HUES6 (cell line): ENCODE measurements around the gene NCAM2.

ENCODE experiments used
- H3K27ac ChIP-seq: 2 replicates; pipeline ENCODE4 v1.7.0; 2013; ENCODE audit warnings: low read depth, mild to moderate bottlenecking, low read length, inconsistent platforms
- H3K27me3 ChIP-seq: 2 replicates; pipeline ENCODE4 v1.6.1; 2013; ENCODE audit warnings: low read length; ENCODE audit not compliant: control insufficient read depth, insufficient read depth
- H3K36me3 ChIP-seq: 2 replicates; pipeline ENCODE4 v1.6.1; 2013; ENCODE audit warnings: low read length; ENCODE audit not compliant: control insufficient read depth, insufficient read depth
- H3K4me1 ChIP-seq: 2 replicates; pipeline ENCODE4 v1.6.1; 2013; ENCODE audit warnings: low read length; ENCODE audit not compliant: control insufficient read depth, insufficient read depth
- H3K4me3 ChIP-seq: 2 replicates; pipeline ENCODE4 v1.5.1; 2013; ENCODE audit warnings: low read depth, low read length
- H3K9ac ChIP-seq: one replicate; pipeline ENCODE4 v1.6.1; 2013; ENCODE audit warnings: mild to moderate bottlenecking, low read length
- H3K9me3 ChIP-seq: 2 replicates; pipeline ENCODE4 v1.6.1; 2013; ENCODE audit warnings: low read depth, low read length; ENCODE audit not compliant: control insufficient read depth, insufficient read depth

NCAM2 gene

DNA sequence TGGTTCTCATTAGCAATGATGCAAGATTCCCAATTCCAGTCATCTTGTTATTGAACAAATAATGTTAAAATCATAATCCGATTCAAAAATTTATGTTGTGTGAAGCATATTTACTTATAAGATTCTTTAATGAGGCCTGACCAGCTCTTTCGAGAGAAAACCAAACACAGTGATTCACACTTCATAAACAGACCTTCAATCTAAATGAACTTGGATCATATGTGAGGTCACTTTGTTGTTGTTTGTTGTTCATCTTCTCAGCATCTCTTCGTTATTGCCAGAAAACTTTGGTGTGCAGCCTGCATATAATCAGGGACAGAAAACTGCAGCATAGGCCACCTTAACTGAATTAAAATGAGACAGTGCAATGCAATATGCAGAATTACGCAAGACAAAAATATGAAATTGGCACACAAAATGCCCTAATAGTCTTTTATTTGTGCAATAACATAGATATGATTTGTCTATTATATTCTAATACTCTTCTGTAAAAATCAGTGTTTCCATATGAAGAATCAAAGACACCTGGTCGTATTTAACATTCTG, 30.1 kb downstream of the NCAM2 start:
- peaks cover 4% of the 10 kb centered on the region; the same call in 1 of the 2 replicates for H3K4me1 ChIP-seq
- no peak overlapping the region for H3K9ac ChIP-seq
- H3K27ac ChIP-seq, result no peak overlapping the region
- H3K36me3 ChIP-seq, result no peaks in the 10 kb centered on the region
- H3K4me3 ChIP-seq, result no peak overlapping the region
- no peaks in the 10 kb centered on the region for H3K9me3 ChIP-seq
- H3K27me3 ChIP-seq, result no peaks in the 10 kb centered on the region

DNA sequence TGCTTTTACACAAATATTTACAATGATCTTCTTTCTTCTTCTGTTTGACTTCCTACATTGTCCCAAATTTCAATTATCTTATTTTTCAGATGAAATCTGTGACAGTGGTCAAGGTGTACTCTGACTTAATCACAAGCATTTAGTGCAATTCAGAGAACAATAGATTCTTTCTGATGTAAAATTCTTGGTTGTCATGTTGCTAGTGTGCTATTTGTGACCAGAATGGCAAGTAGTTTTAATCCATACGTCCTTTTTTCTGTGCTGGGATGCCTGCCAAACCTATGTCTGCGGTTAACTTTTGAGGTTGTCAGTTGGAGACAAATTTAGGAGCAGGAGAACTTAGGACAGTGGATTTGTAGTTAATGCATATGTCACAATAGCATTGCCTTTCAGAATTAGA, 31.0 kb downstream of the NCAM2 start:
- Histone ChIP-seq H3K27me3 (no peaks in the 10 kb centered on the region), H3K4me1 (peaks cover 4% of the 10 kb centered on the region; the same call in 1 of the 2 replicates), H3K36me3 (no peaks in the 10 kb centered on the region), H3K4me3 (no peak overlapping the region), H3K9me3 (no peaks in the 10 kb centered on the region), H3K9ac (no peak overlapping the region), H3K27ac (no peak overlapping the region)

DNA sequence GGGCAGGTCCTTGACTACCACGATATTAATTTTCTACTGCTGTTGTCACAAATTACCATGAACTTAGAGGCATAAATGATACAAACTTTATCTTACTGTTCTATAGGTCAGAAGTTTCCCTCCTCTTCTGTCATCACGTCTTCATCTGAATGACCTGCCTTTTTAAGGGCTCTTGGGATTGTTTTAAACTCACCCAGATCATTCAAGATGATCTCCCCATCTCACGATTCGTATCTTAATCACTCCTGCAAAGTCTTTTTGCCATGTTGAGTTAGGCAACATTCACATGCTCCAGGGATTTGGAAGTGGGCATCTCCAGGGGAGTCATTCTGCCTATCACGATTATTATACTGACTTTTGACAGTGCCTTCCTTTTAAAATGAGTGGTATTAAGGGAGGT, 32.1 kb downstream of the NCAM2 start:
- H3K4me3 ChIP-seq, result no peak overlapping the region
- H3K27ac ChIP-seq, result no peak overlapping the region
- no peak overlapping the region for H3K9ac ChIP-seq
- no peaks in the 10 kb centered on the region for H3K9me3 ChIP-seq
- peaks cover 4% of the 10 kb centered on the region; the same call in 1 of the 2 replicates for H3K4me1 ChIP-seq
- H3K27me3 ChIP-seq, result no peaks in the 10 kb centered on the region
- H3K36me3 ChIP-seq, result no peaks in the 10 kb centered on the region

DNA sequence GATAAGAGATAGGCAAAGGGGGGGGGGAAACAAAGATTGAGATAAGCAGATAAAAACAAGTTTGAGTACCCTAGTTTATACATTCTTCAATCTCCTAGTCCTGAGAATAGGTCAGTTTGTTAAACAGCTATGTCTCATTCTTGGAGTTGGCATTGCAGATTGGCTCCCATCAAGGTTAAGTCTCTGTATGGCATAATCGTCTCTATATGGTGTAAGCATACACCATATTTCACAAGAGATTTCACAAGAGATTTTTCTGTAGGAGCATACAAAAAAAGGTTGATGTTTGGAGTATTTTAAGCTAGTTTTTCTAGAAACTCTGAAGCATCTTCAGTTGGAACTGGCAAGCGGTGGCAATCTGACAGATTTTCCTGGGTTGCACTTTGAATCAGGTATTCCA, 35.8 kb downstream of the NCAM2 start:
- Histone ChIP-seq H3K4me1 (peaks cover 7% of the 10 kb centered on the region; the same call in 1 of the 2 replicates), H3K4me3 (no peak overlapping the region), H3K9ac (no peak overlapping the region), H3K27ac (no peak overlapping the region), H3K27me3 (no peaks in the 10 kb centered on the region), H3K9me3 (no peaks in the 10 kb centered on the region), H3K36me3 (no peaks in the 10 kb centered on the region)

DNA sequence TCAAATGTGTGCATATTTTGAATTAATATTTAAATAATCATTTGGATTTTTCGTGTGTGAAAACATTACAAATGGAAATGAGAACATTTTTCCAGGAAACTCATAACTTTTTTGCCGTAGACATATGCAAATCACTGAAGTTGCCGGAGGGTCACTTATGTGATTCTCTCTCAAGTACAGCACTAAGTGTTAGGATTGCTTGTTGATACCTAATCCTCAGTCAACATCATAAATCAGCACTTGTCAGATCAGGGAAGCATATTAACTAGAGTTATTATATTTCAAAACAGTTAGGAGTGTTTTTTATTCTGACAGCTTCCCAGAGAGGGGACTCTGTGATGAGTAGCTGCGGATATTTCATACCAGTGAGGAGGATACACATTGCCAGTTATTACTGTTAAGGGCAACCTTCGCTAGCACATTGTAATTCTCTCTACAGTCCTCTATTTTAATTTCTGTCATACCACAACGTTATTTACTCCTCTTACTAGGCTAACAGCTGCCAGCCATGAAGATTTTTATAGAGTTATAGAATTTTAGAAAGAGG, 41.5 kb downstream of the NCAM2 start:
- Histone ChIP-seq H3K36me3 (no peaks in the 10 kb centered on the region), H3K27ac (no peak overlapping the region), H3K9me3 (no peaks in the 10 kb centered on the region), H3K9ac (no peak overlapping the region), H3K4me1 (0 out of 2 replicates have a peak, but pooled peaks cover 3% of the 10 kb centered on the region), H3K4me3 (no peak overlapping the region), H3K27me3 (no peaks in the 10 kb centered on the region)

DNA sequence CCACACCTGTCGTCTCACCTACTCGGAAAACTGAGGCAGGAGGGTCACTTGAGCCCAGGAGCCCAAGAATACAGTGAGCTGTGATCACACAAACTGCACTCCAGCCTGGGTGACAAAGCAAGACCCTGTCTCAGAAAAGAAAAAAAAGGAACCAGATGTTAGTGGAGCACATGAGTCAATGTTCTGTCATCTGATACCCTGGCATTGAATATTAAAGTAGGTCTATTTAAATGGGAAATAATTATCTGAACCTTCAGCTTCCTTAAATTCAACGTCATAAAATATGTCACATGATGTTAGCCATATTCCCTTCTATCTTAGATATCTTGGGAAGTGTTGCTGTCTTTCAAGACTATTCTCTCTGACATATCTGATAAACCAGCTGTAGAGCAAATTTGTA, 47.3 kb downstream of the NCAM2 start:
- peak overlapping the region; percentile 93 for H3K27ac ChIP-seq
- peak overlapping the region; percentile 8; the same call in 1 of the 2 replicates for H3K4me3 ChIP-seq
- H3K4me1 ChIP-seq, result peaks cover 29% of the 10 kb centered on the region
- no peaks in the 10 kb centered on the region for H3K9me3 ChIP-seq
- H3K36me3 ChIP-seq, result no peaks in the 10 kb centered on the region
- no peak overlapping the region for H3K9ac ChIP-seq
- no peaks in the 10 kb centered on the region for H3K27me3 ChIP-seq

DNA sequence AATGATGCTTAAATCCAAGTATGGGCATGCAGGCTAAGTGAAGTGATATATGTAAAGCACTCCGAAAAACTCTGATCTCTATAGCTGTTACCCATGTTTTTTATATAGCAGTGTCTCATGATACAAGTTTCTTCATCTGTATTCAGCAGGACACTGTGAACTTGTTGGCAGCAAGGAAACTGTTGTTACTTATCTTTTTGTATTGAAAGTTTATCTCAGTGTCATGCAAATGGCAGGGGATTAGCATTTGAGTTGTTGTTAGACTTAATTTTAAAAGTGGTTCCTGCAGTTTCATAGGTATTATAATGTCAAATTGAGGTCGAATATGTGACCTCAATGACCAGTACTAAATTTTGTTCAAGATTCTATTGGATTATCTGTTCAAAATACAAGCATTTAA, 47.9 kb downstream of the NCAM2 start:
- Histone ChIP-seq H3K4me1 (peaks cover 29% of the 10 kb centered on the region), H3K9me3 (no peaks in the 10 kb centered on the region), H3K36me3 (no peaks in the 10 kb centered on the region), H3K27ac (peak overlapping the region; percentile 93), H3K9ac (peak overlapping the region; percentile 26), H3K4me3 (peak overlapping the region; percentile 8), H3K27me3 (no peaks in the 10 kb centered on the region)

DNA sequence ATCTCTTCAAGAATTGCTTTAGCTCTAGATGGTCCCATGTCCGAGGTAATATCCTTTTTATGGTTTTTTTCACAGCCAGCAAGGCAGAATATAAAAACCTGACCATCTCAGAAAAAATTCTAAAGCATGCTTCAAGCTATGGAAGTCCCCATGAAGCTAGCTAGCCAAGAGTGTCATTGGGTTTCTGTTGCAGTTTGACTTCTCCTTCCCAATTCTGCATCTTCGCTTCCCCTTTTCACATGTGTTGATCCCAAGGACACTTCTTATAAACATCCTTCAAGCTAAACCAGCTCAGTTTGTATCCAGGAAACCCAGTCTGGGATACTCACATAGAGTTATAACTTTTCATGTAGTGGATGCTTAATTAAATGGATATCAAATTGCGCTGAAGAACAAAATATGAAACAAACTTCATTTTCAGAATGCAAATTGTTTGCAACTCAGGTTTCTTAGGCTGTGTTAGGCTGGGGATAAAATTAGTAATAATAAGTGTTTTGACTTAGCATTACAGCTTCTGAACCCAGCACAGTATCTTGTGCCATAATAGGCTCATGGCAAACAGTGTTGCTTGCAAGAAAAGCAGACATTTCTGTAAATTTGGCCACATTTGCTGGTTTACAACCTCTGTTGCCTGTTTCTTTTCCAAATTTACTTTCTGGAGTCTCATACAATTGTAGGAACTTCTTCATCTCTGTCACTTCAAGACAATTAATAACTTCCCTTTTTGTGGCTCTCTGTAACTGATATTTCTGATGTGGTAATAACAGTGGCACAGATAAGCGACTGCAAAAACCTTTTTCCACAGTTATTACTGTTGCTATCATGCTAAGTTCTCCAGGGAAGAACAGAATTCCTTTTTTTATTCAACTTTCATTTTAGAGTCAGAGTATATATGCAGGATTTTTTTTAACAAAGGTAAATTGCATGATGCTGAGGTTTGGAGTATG, 53.2 kb downstream of the NCAM2 start:
- no peak overlapping the region for H3K9ac ChIP-seq
- H3K27me3 ChIP-seq, result no peaks in the 10 kb centered on the region
- H3K4me3 ChIP-seq, result no peak overlapping the region
- H3K36me3 ChIP-seq, result no peaks in the 10 kb centered on the region
- H3K4me1 ChIP-seq, result peaks cover 26% of the 10 kb centered on the region
- H3K9me3 ChIP-seq, result no peaks in the 10 kb centered on the region
- H3K27ac ChIP-seq, result no peak overlapping the region

DNA sequence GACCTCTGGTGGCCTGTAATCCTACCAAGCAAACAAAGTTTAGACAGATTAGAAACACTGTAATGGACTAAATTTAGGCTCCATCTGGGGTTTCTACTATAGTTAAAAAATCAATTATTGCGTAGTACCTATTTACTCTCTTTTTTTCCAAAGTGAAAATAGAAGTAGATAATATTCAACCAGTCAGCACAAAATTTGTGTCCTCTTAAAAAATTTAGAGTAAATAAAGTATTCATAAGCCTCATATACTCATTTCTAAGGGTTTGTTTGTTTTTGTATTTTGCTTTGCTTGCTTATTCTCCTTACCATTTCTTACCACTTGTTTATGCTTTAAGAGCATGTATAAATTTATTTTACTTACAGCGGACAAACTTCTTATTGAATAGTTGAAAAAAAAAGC, 54.5 kb downstream of the NCAM2 start:
- Histone ChIP-seq H3K36me3 (no peaks in the 10 kb centered on the region), H3K4me3 (no peak overlapping the region), H3K4me1 (peaks cover 26% of the 10 kb centered on the region), H3K9me3 (no peaks in the 10 kb centered on the region), H3K27ac (no peak overlapping the region), H3K9ac (no peak overlapping the region), H3K27me3 (no peaks in the 10 kb centered on the region)

DNA sequence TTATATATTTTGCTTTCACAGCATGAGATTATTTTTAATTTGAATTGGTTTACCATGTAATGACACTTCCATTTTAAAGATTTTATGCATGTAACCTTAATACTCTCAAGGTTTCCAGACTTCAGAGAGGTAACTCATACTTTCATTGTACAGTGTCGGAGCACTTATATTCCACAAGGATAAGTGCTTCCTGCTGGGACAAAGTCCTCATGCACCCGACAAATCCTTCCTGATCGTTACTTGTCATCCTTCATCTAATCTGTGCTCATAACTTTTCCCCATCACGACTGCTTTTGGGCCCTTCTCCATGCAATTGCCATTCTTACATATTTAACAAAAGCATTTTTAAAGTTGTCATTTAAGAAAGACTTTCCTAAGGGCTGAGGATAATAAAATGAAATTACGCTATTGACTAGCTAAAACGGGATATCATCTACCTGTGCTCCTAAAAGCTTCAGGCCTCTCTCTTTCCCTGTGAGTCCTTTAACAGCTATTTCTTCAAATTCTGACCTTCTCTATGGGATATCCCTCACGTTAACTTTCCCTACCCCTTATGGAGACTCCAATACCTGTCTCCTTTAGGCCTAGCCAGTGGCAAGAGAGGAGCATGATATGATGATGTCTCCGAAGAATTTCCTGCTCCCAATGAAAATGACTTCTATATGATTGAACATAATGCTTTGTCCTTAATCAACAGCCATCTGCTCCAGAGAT, 59.3 kb downstream of the NCAM2 start:
- H3K27ac ChIP-seq, result no peak overlapping the region
- no peaks in the 10 kb centered on the region for H3K9me3 ChIP-seq
- H3K9ac ChIP-seq, result no peak overlapping the region
- no peaks in the 10 kb centered on the region for H3K27me3 ChIP-seq
- no peaks in the 10 kb centered on the region for H3K36me3 ChIP-seq
- no peak overlapping the region for H3K4me3 ChIP-seq
- peaks cover 28% of the 10 kb centered on the region for H3K4me1 ChIP-seq
